Left colon (tissue), 2 donors: ENCODE data around the gene CDCA7L. TPM values are rescaled to one million over a fixed set of nuclear protein-coding genes. Genes with fewer than 3 reads are reported as not detected.
"Not testable (repeated sequence)": the region's sequence is repeated elsewhere in the genome, so short reads cannot be mapped to it uniquely, and the experiment has no call there.

ENCODE experiments used
- ATAC-seq: fragments of 200-7000 bp; cut with Tn5 transposase; one replicate; pipeline ENCODE4 v1.9.1; 2020; ENCODE audit warnings: mild to moderate bottlenecking, moderate library complexity
- DNase-seq, 2 donors: peaks; one replicate each; pipeline ENCODE4 v3.0.0-alpha.2; 2020
- intact Hi-C, 2 donors: fragments of 100-400 bp; cut with DNase I in 1 of 2; cut with micrococcal nuclease in 1 of 2; formaldehyde crosslinking; loops; one replicate each; pipeline versions ENCODE4 v1.11.2 to v1.14.0; 2022; cut with DNase I, micrococcal nuclease
- total RNA-seq, 2 donors: library from RNA; stranded (reverse); fragmentation: NEBNext Ultra II Directional; extraction: Animal tissue kit (Norgen Biotek cat#: 25700); gene quantifications; one replicate each; pipeline ENCODE4 v1.2.1, GENCODE V29; 2021
- donor health status: DM: no; HTN: no; CAD: no.
- donor health status: DM: yes; HTN: yes; CAD: no.

CDCA7L gene
- total RNA-seq, 2 donors from 2014 or later, result 17.1 to 17.5 TPM

DNA sequence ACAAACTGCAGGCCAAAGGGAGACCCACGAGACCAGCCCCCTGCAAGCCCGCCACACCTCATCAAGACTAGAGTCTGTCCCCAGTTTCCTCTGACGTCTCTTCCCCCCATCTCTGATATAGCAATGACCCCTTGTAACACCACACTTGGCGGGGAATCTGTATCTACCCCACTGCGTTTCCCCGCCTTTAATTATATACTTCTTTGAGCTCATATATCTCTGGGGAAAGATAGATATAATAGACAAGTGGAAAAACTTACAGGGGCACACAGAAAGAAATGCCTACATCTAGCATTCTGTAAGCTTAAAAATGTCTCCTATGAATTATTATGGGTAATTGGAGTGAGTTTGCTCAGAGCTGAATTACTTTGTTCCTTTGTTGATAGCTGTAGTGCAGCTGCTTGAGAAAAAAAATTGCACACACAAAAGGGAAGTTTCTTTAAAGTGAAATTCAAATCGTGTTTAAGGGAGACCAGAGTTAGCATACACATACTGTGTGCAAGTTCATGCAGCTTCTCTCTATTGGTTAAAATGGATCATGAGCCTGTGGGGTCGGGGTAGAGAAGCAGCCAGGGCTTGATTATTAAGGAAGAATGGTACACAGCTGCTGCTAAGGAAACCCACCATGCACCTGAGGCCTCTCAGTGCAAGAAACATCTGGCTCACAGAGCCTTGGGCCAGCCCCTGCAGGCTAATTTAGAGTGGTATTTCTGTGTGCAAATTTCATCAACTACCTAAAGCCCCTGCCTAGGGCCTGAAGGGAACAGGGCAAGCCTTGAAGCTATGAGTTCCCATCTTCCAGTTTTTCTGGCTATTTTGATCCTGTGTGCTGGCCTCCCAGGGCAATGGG is 32.5 kb downstream of the CDCA7L start:
- DNase-seq (no peak), ATAC-seq (no peak)
- intact Hi-C loops, result no loop called here

DNA sequence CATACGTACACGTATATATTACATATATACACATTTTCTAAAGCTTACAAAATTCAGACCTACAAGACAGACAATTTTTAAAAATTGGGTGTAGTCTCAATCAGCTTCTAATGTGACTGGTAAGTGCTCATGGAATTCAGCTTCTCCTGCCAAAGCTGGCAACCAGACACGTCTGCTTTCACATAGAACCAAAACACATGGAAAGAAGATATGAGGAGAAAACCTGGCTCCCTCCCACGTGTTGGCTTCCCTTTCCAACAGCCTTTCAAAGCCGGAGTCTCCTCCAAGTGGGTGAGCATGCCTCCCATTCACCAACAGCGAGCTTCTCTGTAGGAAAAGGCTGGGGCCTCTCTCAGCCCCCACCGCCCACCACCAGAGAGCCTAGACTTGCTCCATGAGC is 33.4 kb downstream of the CDCA7L start:
- ATAC-seq, result no peak
- no peak for DNase-seq
- intact Hi-C loops, result no loop called here

DNA sequence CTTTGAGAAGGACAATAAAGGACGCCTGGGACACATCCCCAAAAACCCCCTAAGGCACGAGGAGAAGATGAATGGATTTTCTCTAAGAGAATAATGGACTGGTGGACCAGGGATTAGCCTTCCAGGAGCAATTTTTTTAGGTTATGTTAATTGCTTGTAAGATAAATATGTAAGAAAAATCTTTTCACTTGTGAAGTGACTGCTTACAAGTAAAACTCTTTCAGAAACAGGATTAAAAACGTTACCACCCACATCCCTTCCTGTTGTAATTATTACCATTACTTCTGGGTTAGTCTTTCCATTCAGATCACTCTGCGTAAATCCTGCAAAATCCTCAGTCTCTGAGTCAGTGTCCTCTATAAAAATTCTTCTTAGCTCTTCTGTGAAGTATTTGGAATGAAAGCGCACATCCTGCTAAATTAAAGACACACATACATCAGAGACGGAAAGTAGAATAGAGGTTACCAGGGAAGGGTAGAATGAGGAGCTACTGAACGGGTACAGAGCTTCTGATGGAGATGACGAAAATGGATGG is 34.3 kb downstream of the CDCA7L start:
- ATAC-seq, result no peak
- intact Hi-C loops, result no loop called here
- DNase-seq, result no peak

DNA sequence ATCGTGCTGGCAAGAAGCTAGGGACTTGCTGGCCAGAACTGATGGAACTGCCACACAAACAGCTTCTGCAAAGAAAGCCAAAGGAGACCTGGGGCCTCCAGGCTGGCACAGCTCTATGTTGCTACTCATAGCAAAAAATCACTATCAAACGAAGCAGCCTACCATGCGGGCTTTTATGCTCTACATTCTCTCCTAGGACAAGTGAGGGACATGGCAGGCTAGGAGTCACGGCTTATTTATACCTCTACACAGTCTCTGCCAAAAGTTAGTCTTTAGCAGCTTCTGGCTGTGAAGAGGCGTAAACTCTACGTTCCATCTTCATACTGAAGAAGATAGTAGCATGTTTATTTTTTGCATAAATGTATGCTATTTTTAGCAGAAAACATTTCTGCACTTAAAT is 35.4 kb downstream of the CDCA7L start:
- no peak for ATAC-seq
- no peak for DNase-seq
- intact Hi-C loops, result no loop called here

DNA sequence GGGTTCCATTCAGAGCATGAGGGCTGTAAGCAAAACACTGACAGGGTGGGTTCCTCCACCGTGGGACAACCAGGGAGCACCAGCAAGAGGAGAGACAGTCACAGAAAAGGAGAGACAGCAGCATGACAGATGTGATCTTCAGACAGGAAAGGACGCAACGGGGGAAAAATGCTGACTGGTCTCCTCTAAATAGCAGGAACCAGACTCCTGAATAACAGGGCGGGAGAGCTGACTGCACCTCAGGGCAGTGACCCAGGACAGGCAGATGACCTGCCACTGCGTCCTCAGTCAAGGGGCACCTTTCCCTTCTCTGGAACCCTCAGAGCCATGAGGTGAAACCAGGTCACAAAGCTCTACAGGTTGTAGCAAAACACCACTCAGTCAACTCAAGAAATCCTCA is 37.0 kb downstream of the CDCA7L start:
- intact Hi-C loops, result no loop called here
- ATAC-seq (no peak), DNase-seq (no peak)

DNA sequence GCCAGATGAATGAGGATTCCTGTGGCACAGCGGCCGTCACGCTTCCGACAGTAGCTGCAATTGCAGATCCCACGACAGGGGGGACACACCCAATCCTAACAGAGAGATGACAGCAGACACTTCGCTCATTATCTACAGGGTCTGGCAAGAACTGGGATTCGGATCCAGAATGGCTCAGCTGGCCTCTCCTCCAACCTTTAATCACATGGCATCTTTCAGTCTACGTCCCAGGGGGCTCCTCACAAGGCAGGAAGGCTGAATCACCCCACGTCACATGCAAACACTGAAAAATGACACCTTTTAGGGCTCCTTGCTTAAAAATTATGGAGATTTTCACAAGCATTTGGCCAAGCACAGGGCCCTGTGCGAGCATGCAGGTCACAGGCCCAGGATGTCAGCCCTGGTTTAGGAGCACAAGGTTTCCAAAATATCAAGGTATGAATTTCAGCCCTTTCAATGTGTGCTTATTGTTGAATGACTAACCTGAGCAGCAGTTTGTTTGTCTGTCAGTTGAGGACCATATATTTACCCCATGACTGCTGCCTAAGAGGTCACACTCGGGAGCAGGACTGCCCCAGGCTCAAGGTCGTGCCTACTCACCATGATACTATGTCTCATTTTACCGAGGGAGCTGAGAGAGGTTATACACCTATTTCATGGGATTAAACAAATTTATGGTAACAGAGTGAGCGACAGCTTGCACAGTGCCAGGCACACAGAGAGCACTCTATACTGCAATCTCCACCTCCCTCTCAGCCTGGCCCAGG is 42.5 kb downstream of the CDCA7L start:
- no peak for DNase-seq
- no peak for ATAC-seq

DNA sequence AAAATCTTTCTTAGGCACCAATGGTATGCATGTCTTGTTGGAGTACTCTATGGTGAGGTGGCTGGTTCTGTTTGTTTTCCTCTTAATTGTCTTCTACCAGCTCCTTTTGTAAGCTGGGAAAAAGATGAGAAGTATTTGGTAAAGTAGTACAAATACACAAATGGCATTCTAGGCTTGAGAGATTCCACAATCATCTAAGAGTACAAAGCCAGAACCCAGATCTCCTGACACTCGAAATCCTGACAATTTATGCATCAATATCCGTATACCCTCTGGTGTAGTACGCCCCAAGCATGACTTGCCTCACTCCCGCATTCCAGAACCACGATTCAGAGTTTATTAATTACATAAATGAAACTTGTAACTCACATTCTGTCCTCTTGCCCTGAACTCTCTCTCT is 43.5 kb downstream of the CDCA7L start:
- intact Hi-C loops, result no loop called here
- ATAC-seq (no peak), DNase-seq (no peak)

More for the DNA sequence above, 42.5 kb downstream of the CDCA7L start:
- intact Hi-C loops, result no loop called here

DNA sequence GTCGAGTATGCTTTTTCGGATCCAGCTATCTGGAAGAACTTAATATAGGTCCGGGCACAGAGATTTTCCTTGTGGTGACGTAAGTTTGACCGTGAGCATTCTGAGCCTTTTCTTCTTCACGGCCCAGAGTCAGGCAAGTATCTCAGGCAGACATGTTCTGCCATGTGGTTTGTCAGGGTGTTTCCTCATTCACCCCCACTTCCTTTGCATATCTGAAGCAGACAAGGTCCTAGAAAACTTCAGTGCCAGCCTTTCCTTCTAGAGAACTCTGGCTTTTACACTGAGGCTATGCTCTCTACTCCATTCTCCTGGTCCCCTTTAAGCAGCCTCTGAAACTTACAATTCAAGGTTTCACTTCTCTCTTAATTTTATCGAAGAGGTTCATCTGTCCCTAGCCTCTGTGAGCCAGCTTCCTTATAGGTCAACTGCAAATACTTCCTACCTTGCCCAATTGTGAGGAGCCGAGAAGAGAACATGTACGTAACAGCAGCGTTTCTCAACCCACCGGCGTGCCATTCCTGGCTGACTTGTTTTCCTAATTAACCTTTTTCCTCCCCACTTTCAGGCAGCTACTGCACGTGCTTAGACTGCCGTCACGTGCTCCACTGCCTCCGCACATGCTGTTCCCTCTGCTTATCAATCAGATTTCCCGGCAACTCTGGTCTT is 47.3 kb downstream of the CDCA7L start:
- DNase-seq (no peak), ATAC-seq (no peak)
- intact Hi-C loops, result no loop called here

DNA sequence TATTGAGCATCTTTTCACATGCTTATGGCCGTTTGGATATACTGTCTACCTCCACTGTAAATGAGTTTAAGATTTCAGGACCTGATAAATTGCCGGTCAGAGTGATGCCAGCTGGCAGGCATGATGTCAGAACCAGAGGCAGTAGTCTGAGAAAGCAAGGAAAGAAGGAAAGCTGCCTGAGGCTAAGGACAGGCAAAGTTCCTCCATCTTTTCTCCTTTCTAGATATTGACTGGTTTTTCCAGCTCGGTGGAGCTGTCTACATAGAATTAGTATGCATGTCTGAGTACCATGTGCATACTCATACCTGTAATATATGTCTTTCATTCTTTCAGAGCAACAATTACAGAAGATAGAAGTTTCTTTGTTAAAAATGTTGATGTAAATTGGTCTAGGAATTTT is 52.3 kb downstream of the CDCA7L start:
- intact Hi-C loops, result no loop called here
- no peak for DNase-seq
- no peak for ATAC-seq

DNA sequence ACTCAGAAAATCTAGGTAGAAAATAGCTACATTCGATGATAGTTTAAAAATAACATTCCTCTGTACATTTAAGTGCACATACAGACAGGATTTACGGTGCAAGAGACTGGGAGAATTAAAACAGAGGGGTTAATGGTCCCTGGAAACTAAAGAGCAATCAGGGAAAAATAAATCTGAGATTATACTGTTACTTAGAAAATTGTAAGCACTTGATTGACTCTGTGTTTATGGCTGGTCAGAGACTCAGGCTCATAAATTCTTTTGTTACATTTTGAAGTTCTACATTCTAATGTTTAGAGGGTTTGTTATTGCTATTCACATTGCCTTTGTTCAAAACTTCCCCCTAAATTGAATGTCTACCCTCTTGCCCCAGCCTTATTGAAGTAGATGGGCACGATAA is 54.4 kb downstream of the CDCA7L start:
- no peak for ATAC-seq
- no peak for DNase-seq
- intact Hi-C loops, result no loop called here

DNA sequence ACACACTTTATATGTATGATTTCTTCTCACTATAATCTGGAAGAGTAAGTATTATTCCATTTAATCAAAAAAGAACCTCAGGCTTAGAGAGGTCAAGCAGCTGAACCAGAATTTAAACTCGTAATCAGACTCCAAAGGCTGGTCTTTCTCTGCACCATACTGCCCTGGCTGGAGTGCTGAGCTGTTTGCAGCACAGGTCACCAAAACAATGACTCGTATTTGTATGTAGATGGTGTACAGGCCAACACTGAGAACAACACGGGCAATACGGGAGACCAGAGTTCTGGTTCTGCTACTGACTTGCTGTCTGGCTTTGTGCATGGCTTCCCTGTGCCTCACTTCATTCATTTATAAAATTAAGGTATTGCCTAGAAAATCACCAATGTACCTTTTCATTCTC is 57.9 kb downstream of the CDCA7L start:
- ATAC-seq, result no peak
- no peak for DNase-seq
- intact Hi-C loops, result no loop called here

DNA sequence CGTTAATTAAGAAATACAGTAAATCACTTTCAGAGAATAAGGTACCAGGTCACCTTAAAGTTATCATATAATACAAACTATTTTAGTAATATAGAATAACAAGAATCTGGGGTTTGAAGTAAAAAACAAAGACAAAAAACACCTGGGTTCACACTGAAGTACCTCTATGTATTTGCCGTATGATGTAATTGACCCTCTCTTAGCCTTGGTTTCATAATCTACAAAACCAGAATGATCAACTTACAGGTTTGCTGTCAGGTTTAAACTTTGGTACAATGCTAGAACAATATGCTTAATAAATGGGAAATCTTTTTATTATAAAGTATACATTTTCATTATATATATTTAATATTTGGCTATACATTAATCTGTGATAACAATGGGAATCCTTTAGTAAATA is 58.3 kb downstream of the CDCA7L start:
- no peak for ATAC-seq
- intact Hi-C loops, result no loop called here
- DNase-seq, result no peak

DNA sequence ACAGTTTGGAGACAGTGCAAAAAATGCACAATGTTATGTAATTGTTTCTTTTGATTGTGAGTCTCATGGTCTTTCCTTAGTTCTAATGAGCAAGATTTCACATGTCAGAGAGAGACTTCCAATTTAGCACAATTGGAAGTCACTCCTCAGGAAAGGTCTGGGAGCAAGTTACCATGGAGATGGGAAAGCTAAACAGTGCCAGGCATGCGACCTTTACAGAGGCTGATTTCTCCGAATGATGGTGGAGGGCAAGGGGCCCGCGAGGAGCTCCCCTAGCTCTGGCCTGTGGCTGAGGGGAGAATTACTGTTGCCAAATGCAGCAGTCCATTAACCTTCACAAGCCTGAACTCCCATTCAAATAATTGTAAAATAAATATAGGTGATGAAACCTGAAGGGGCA is 59.3 kb downstream of the CDCA7L start:
- ATAC-seq (no peak), DNase-seq (no peak)
- intact Hi-C loops, result no loop called here

DNA sequence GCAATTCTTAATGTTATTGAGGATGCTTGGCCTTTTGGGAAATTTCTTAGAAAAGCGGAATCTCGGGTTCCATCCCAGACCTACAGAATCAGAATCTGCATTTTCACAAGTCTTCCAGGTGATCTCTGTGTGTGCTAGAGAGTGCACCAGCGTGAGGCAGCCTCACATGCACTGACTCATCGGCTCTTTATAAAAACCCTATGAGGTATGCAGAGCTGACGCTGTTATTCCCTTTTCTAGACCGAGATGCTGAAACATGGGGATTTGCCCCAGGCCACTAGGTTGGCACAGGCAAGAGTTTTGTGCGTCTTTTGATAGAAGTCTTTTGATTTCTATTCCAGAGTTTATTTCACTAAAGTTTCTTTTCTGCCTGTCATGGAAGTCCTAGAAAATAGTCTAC is 61.2 kb downstream of the CDCA7L start:
- intact Hi-C loops, result no loop called here
- DNase-seq, result no peak
- no peak for ATAC-seq

DNA sequence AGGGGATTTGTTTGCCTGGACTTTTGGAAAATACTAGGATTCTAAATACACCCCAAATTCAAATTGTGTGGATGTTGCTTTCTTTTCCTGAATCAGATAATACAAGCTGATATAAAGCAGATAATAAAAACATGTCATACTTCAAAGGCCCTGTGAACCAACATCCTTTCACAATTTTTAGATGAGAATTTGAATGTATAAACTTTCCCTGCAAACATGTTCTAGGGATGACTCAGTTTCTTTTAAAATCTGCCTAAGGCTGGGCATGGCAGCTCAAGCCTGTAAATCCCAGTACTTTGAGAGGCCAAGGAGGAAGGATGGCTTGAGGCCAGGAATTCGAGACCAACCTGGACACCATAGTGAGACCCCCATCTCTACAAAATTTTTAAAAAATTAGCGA is 62.2 kb downstream of the CDCA7L start:
- DNase-seq, intact Hi-C loops, ATAC-seq: not testable (repeated sequence)

DNA sequence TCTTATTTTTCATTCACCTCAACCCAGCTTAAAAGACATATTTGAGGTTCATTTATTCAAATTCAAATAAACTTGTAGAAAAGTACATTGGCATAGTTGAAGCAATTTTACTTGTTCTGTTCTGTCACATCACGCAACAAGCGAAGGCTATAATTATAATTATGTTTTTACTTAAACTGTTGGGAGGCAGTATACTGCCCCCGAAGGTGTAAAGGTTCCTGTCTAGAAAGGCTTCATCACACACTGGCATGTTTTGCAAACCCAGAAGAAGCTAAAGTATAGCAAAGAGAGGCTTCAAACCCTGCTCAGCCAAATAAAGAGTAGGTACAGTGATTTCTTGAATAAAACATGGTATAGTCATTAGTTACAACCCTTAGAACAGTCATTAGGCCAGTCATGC is 62.6 kb downstream of the CDCA7L start:
- intact Hi-C loops, result no loop called here
- ATAC-seq, result no peak
- no peak for DNase-seq

DNA sequence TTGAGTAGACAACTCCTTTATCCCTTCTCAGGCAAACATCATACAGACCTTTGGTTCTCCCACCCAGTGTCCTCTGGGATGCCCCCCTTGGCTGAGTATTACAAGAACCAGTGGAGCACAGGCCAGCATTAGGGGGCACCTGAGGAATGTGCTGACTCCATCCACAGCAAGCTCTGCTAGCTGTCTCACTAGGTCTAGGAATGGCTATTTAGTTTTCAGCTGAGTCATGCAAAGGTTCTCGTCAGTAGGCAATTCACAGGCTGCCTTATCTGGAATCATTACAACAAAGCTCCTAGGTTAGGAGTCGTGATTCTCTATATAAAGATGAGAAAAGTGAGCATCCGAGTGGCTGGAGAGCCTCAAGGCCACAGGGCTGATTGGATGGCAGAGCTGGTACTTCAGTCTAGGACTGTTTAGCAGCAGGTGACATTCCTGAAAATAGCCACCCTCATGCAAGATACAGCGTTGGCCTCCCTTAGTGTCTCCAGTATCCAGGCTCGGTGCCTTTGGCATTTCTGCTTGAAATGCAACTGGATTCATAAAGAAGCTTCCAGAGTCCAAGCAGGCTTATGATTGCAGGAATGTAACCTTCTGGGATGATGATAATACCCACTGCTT is 75.8 kb downstream of the CDCA7L start:
- intact Hi-C loops, result no loop called here
- DNase-seq, result no peak
- no peak for ATAC-seq

DNA sequence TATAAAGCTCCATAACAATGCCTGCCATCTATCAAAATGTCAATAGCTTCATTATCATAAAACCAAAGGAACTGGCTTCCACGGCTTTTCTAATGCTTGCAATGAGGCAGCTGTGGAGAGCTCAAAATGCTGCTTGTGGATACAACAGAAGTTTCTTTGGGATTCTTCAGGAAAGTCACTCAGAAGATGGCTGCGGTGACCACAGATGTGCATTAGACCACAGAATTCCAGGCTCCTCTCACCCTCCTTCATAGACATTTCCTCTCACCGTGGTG is 77.2 kb downstream of the CDCA7L start:
- intact Hi-C loops, result no loop called here
- no peak for ATAC-seq
- no peak for DNase-seq

DNA sequence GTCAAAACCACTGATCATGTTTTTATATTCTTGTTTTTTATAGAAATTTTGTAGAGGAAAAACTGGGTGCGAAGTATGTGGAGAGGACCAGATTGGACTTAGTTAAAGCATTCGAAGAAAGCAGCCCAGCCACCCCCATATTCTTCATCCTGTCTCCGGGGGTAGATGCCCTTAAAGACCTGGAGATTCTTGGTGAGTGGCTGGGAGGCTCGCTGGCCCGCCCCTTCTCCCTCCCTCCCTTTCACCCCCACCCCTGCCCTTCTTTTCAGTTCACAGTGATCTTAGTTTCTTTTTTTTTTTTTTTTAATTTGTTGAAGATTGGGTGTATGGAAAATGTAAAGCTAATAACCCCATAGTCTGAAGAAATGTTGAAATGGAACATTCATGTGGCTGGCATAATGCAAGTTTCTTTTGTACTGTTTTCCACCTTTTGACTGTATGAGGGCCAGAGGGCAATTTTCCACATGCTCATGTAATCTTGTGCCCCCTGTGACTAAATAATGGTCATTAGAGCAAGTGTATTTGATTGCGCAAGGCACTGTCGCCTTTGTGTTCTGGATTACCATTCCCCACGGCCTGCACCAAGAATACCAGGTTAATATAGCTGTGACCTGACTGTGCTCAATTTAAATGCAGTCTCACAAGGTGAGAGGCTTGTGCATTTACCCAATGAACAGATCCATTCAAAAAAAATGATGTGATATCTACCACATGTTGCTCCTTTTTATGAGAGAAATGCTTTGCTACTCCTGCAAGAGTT is 77.7 kb downstream of the CDCA7L start:
- DNase-seq (no peak), ATAC-seq (no peak)
- intact Hi-C loops, result no loop called here
